K562 (cell line): ENCODE results near the gene FBXO46. TPM values are rescaled to one million over a fixed set of nuclear protein-coding genes. Genes with fewer than 3 reads are reported as not detected.

Experiments
- ATAC-seq: fragments of 200-7000 bp; cut with Tn5 transposase; 3 replicates; pipeline ENCODE4 v1.9.1; 2020; ENCODE audit warnings: moderate library complexity
- BruUV-seq: library from RNA; stranded (reverse); fragments of 400-500 nt; replicated peaks from 2 replicates; lab custom pipeline; 2021; lab: Mats Ljungman, UMichigan
- CTCF ChIA-PET: fragments of 300-600 bp; formaldehyde crosslinking; extraction: SDS; loops from one replicate; lab custom pipeline; 2021; ENCODE audit warnings: low intra/inter-chr PET ratio; lab: Yijun Ruan, JAX
- POLR2A ChIA-PET: fragments of 300-600, 350-650 bp; sonication (Branson Sonifier 250); formaldehyde crosslinking; extraction: SDS; loops from one replicate; lab custom pipeline; 2021; ENCODE audit warnings: antibody characterized with exemption, inconsistent platforms; lab: Yijun Ruan, JAX
- DNase-seq, 4 experiments: peaks; one replicate each; pipeline versions ENCODE4 v3.0.0 to v3.0.0-alpha.2; 2011 to 2018; ENCODE audit warnings: low spot score in 3 of 4, mixed read lengths in 3 of 4; ENCODE audit errors: extremely low read depth in 1 of 4
- FAIRE-seq: peaks from 2 replicates; lab custom pipeline; 2011; peaks lifted over from hg19 to GRCh38; lab: Jason Lieb, UNC
- H2AFZ ChIP-seq: 2 replicates; pipeline ENCODE4 v1.6.0; 2011; ENCODE audit warnings: low read depth, low read length, control low read depth, inconsistent platforms
- H3K27ac ChIP-seq: fragments of 200-600 bp; 3 replicates; pipeline ENCODE4 v1.8.0; 2011; ENCODE audit warnings: low read depth, mild to moderate bottlenecking, control low read depth, inconsistent platforms, low read length, moderate library complexity, mixed read lengths; ENCODE audit errors: extremely low read depth
- H3K27me3 ChIP-seq, 2 experiments: fragments of 300-600 bp in 1 of 2; 2 replicates in 1 of 2; 3 replicates in 1 of 2; pipeline versions ENCODE4 v1.6.0 to v1.8.0; 2011; ENCODE audit warnings: inconsistent platforms in 2 of 2, low read length in 2 of 2, mild to moderate bottlenecking in 1 of 2, mixed read lengths in 1 of 2, moderate library complexity in 1 of 2; ENCODE audit not compliant: control insufficient read depth in 2 of 2, insufficient read depth in 2 of 2
- H3K36me3 ChIP-seq: fragments of 300-600 bp; 3 replicates; pipeline ENCODE4 v1.8.0; 2011; ENCODE audit warnings: mild to moderate bottlenecking, low read length, inconsistent platforms; ENCODE audit not compliant: control insufficient read depth, insufficient read depth
- H3K4me1 ChIP-seq, 2 experiments: fragments of 200-600 bp in 1 of 2; replicated peaks in 1 of 2; 2 replicates in 1 of 2; 3 replicates in 1 of 2; pipeline versions ENCODE4 v1.5.1 to v1.8.0; 2011; ENCODE audit warnings: inconsistent platforms in 2 of 2, low read length in 2 of 2, mild to moderate bottlenecking in 1 of 2, mixed read lengths in 1 of 2, moderate library complexity in 1 of 2; ENCODE audit not compliant: control insufficient read depth in 2 of 2, insufficient read depth in 2 of 2
- H3K4me2 ChIP-seq: 2 replicates; pipeline ENCODE4 v1.6.1; 2011; ENCODE audit warnings: low read length, control low read depth, inconsistent platforms, mixed read lengths; ENCODE audit not compliant: insufficient read depth
- H3K4me3 ChIP-seq: fragments of 200-600 bp; sonication (generic), shearing (Covaris generic); 2 replicates; pipeline ENCODE4 v1.5.1; 2016; ENCODE audit warnings: control low read depth, inconsistent platforms
- H3K79me2 ChIP-seq: fragments of 200-600 bp; 3 replicates; pipeline ENCODE4 v1.8.0; 2011; ENCODE audit warnings: low read length, inconsistent platforms; ENCODE audit not compliant: control insufficient read depth, insufficient read depth
- H3K9ac ChIP-seq, 2 experiments: 2 replicates each; pipeline versions ENCODE4 v1.6.0 to v1.6.1; 2011; ENCODE audit warnings: low read depth in 2 of 2, low read length in 2 of 2, control low read depth in 1 of 2, inconsistent platforms in 1 of 2, mild to moderate bottlenecking in 1 of 2, mixed read lengths in 1 of 2; ENCODE audit not compliant: insufficient read depth in 1 of 2
- H3K9me1 ChIP-seq: one replicate; pipeline ENCODE4 v1.6.0; 2011; ENCODE audit warnings: inconsistent platforms, mild to moderate bottlenecking, low read length, moderate library complexity; ENCODE audit not compliant: control insufficient read depth, insufficient read depth
- H3K9me3 ChIP-seq: replicated peaks from 2 replicates; pipeline ENCODE4 v1.5.1; 2011; ENCODE audit warnings: low read depth, low read length, inconsistent platforms; ENCODE audit not compliant: control insufficient read depth, insufficient read depth
- H4K20me1 ChIP-seq: replicated peaks from 2 replicates; pipeline ENCODE4 v1.6.1; 2011; ENCODE audit warnings: low read length, inconsistent platforms, mixed read lengths; ENCODE audit not compliant: control insufficient read depth, insufficient read depth
- CGGBP1 ChIP-seq: fragments of 250-450 bp; sonication (Bioruptor Pico); IDR thresholded peaks from 2 replicates; pipeline ENCODE4 v1.9.0; 2021; ENCODE audit warnings: mild to moderate bottlenecking
- CREBBP ChIP-seq: IDR thresholded peaks from one replicate; pipeline ENCODE4 v1.6.1; 2012; ENCODE audit warnings: low read depth, mild to moderate bottlenecking, control low read depth, inconsistent platforms, low read length
- MED1 ChIP-seq: sonication (generic); formaldehyde crosslinking; IDR thresholded peaks from 2 replicates; pipeline ENCODE4 v1.8.1; 2023; ENCODE audit warnings: missing genetic modification reagents, borderline replicate concordance
- MEF2D ChIP-seq: conservative IDR thresholded peaks from 2 replicates; pipeline ENCODE4 v1.6.1; 2016; ENCODE audit warnings: low read depth, missing genetic modification characterization, missing compliant biosample characterization
- NCOA4 ChIP-seq: fragments of 450-650 bp; IDR thresholded peaks from 2 replicates; pipeline ENCODE4 v1.6.1; 2018; ENCODE audit warnings: mild to moderate bottlenecking; ENCODE audit not compliant: partially characterized antibody
- POLR2A ChIP-seq: fragments of 450-650 bp; conservative IDR thresholded peaks from 2 replicates; pipeline ENCODE4 v1.6.1; 2016
- SFPQ ChIP-seq: fragments of 200-400 bp; formaldehyde crosslinking; IDR thresholded peaks from 2 replicates; pipeline ENCODE4 v1.6.1; 2017; ENCODE audit warnings: mild to moderate bottlenecking, low read depth, low read length, moderate library complexity
- SIN3B ChIP-seq: fragments of 450-650 bp; IDR thresholded peaks from 2 replicates; pipeline ENCODE4 v1.6.1; 2017; ENCODE audit warnings: low read depth, mild to moderate bottlenecking, moderate library complexity
- TCF7 ChIP-seq: sonication (generic); IDR thresholded peaks from 2 replicates; pipeline ENCODE4 v1.6.1; 2016; ENCODE audit warnings: antibody characterized with exemption, borderline replicate concordance
- ZNF134 ChIP-seq: fragments of 250-450 bp; sonication (Bioruptor Pico); conservative IDR thresholded peaks from 2 replicates; pipeline ENCODE4 v1.4.0; 2020
- WGBS: fragments of 100-300 bp; shearing (Covaris generic); methylation state at CpG from one replicate; pipeline ENCODE4 v1.1.6; 2016; ENCODE audit warnings: low coverage, mixed read lengths; ENCODE audit not compliant: insufficient coverage; ENCODE audit errors: missing lambda C conversion rate; 5-methylcytosine and 5-hydroxymethylcytosine counted together
- in situ Hi-C: fragments of 300-500 bp; cut with MboI; formaldehyde crosslinking; loops from 4 replicates; pipeline ENCODE4 v1.15.0; 2018; ENCODE audit warnings: inconsistent platforms, mixed read lengths
- intact Hi-C: fragments of 100-400 bp; cut with micrococcal nuclease; formaldehyde crosslinking; loops from 2 replicates; pipeline ENCODE4 v1.14.2; 2022
- polyA plus RNA-seq, 8 experiments: library from polyadenylated mRNA; depleted of rRNA in 4 of 8; stranded (reverse) in 5 of 8; unstranded in 3 of 8; fragments of >200 nt; fragmentation: Nextera tagmentation in 2 of 8; fragmentation: Illumina TruSeq in 1 of 8; extraction: Ambion mirVana in 2 of 8; extraction: Trizol in 1 of 8; gene quantifications; 2 replicates each; pipeline versions ENCODE4 v1.2.1 to v1.2.3, GENCODE V29; 2011 to 2014; ENCODE audit warnings: inconsistent platforms in 1 of 8, missing spikeins in 1 of 8
- total RNA-seq, 7 experiments: library from RNA; depleted of rRNA in 6 of 7; stranded (reverse); fragments of >200 nt in 6 of 7; fragmentation: Illumina TruSeq in 2 of 7; extraction: Trizol in 2 of 7; gene quantifications; 2 replicates each; pipeline versions ENCODE4 v1.2.1 to v1.2.3, GENCODE V29; 2011 to 2021; ENCODE audit warnings: low replicate concordance in 1 of 7

FBXO46 gene
- total and polyA plus RNA-seq, 9 of the 15 experiments (the other 6 are each of a cell fraction or from before 2014, with no cell fraction given): 1.5 to 36.1 (median 7.3) TPM

GRCh38 chr19:45762870-45763631, 32.4 kb upstream of the FBXO46 start:
- WGBS: 57% methylated on average over 15 of the region's 15 CpGs
- CTCF ChIA-PET: no interaction called here
- no peak for FAIRE-seq

GRCh38 chr19:45761714-45762113, 31.0 kb upstream of the FBXO46 start:
- H3K9me3 ChIP-seq: no peaks in the 10 kb centered on the region
- H2AFZ ChIP-seq: no peak overlapping the region
- H3K79me2 ChIP-seq: no peaks in the 10 kb centered on the region; the same call in 2 of the 3 replicates
- no peaks in the 10 kb centered on the region for H4K20me1 ChIP-seq
- TF ChIP-seq SFPQ (no peak), MEF2D (no peak), CGGBP1 (no peak), POLR2A (no peak), ZNF134 (CRISPR knock-in tag) (no peak), MED1 (CRISPR knock-in tag) (no peak), CREBBP (no peak)
- in situ Hi-C loops (no loop called here), intact Hi-C loops (no loop called here)
- H3K36me3 ChIP-seq: no peaks in the 10 kb centered on the region; the same call in 2 of the 3 replicates
- no peaks in the 10 kb centered on the region for H3K9me1 ChIP-seq
- no peak overlapping the region for H3K4me2 ChIP-seq
- H3K4me1 ChIP-seq: peaks cover 2 to 51% of the 10 kb centered on the region in 2 experiments; a peak in 3 of 5 replicates
- no TSS peak for BruUV-seq
- POLR2A ChIA-PET: no interaction called here
- H3K27ac ChIP-seq: no peak overlapping the region
- peak overlapping the region in 1 of 2 experiments; percentile 50; a peak in 1 of 4 replicates for H3K9ac ChIP-seq
- ATAC-seq: no peak
- CTCF ChIA-PET: no interaction called here
- DNase-seq: no peak
- H3K4me3 ChIP-seq: no peak overlapping the region
- WGBS: 54% methylated on average over 13 of the region's 17 CpGs
- FAIRE-seq: no peak
- no peaks in the 10 kb centered on the region; a peak in 1 of 5 replicates for H3K27me3 ChIP-seq

More at GRCh38 chr19:45762870-45763631, 32.4 kb upstream of the FBXO46 start:
- POLR2A ChIA-PET: interaction anchor here (0.6 to 1.3 kb wide), 3 partner anchors 11 to 100 kb away, joined by 3 to 4 read pairs (median 3); partner anchors contain the start of gene SYMPK
- DNase-seq (no peak), ATAC-seq (no peak)
- Histone ChIP-seq H3K36me3 (no peaks in the 10 kb centered on the region; the same call in 2 of the 3 replicates), H3K9me3 (no peaks in the 10 kb centered on the region), H3K27me3 (no peaks in the 10 kb centered on the region; a peak in 1 of 5 replicates), H3K79me2 (peaks cover 13% of the 10 kb centered on the region; the same call in 2 of the 3 replicates), H3K9me1 (no peaks in the 10 kb centered on the region), H3K9ac (no peak overlapping the region), H2AFZ (no peak overlapping the region), H3K4me2 (no peak overlapping the region), H3K27ac (no peak overlapping the region), H3K4me3 (no peak overlapping the region), H3K4me1 (peaks cover 6 to 64% of the 10 kb centered on the region in 2 experiments; a peak in 4 of 5 replicates), H4K20me1 (no peaks in the 10 kb centered on the region)
- TF ChIP-seq TCF7 (no peak), SIN3B (no peak), NCOA4 (no peak)
- intact Hi-C loops: no loop called here
- no TSS peak for BruUV-seq
- in situ Hi-C loops: no loop called here
